Posterior cingulate gyrus (tissue), 11 donors: ENCODE measurements around the gene DAAM1.

Experiments used
- DNase-seq, 10 donors: peaks; one replicate each; pipeline versions ENCODE4 v3.0.0 to v3.0.0-alpha.2; 2020 to 2021; ENCODE audit warnings: mixed read lengths in 3 of 10
- intact Hi-C: fragments of 100-400 bp; cut with DNase I; formaldehyde crosslinking; loops from one replicate; pipeline ENCODE4 v1.15.1; 2023

The DAAM1 gene

DNA sequence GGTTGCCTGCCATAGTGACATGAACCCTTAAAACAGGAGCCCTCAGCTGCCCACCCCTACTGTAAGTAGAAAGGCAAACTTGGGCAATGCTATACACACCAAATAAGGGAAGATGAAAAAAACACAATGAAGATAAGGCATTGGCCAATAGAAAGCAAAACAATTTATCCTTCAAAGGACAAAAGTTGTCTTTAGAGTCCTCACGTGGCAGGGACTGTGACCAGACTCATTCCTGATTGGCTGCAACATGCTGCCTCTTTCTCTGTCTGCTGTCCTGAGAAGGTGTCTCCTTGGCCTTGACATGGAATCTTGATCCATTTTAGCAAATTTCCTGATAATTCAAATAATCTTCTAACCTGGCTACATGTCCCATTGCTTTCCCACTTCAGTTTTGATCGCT, 144.8 kb downstream of the DAAM1 start:
- intact Hi-C loops, result no loop called here
- DNase-seq, result no peak

DNA sequence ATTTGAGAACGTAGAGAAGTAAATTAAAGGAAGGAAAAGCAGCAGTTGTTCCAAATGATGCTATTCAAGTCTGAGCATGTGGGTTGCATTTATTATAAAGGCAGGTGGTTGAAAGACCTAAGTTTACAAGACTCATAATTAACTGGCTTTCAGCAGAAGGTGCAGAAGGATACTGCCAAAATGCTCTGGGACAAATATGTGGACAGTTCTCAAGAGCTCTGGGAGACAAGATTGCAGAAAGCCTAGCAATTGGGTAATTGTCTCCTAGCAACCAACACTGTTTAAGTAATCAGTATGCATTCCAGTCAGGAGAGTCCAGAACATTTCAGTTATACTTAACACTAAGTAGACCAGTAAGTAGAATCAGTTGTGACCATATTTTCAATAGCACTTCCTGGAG, 145.2 kb downstream of the DAAM1 start:
- intact Hi-C loops, result no loop called here

DNA sequence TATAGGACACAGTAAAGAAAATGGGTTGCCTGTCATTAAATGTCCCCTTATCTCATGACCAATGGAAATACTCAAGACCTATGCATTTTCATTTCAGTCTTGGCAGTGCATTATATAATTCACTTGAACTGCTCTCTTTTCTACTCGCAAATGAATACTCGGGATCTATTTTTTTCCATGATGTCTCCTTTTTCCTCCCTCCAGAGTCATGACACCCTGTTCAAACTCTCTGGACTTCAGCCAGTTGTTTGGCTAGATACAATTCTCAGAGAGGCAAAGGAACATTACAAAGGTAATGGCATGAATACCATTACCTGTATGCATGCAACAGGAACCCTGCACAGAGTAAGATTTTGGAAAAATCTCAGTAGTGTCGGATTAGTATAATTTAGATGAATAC, 145.8 kb downstream of the DAAM1 start:
- intact Hi-C loops, result no loop called here
- DNase-seq, result no peak

More for the DNA sequence above, 145.2 kb downstream of the DAAM1 start:
- no peak for DNase-seq

DNA sequence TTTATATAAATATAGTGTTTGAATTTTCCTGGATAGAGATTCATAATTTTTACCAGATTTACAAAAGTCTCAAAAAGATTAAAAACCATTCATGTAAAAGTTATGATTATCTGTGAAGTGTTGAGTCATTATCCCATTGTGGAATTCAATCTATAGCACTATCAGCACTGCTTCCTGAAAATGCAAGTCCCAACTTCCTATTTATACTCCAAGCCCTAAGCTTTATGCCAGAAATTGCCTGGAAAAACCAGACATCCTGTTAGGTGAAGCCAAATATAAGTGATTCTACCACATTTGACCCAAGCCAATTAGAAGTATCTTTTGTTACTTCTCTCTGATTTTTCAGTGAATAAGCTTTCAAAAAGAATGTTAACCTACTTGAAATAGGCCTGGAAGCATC, 147.6 kb downstream of the DAAM1 start:
- no peak for DNase-seq
- intact Hi-C loops, result no loop called here

DNA sequence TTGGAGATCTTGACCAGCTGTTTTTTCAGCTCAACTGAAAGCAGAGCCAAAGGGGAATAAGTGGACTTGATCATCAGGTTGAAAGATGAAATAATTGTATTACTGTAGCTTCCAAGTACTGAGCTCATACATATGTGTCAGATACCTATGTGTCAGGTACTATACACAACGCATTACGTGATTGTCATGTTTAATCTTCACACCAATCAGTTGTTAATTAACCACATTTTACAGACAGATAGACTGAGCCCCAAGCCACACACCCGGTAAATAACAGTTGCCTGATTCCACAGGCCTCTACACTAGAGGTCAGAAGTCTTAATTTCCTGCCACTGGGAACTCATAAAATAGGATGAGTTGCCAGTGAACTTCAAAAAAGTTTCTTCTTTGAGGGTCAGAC, 148.2 kb downstream of the DAAM1 start:
- intact Hi-C loops, result no loop called here
- no peak for DNase-seq

DNA sequence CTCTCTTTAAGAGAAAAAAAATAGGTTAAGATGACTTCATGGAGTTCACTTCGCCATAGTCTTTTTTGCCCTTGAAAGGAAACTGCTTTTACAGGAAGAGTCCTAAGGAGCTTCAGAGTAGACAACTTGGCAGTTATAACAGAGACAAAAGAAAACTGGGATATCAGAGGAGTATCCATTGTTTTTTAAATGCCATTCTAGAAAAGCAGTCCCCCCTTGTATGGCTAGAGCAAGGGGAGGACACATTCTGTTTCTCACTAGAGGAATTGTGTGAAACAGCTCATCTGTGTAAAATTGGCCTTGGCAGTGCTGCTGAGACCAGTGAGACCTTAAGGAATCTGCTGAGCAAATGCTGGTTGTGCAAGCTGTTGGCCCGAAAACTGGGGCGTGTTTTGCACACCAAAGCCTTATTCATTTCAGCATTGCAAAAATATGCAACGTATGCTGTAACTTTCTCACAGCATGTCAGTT, 148.7 kb downstream of the DAAM1 start:
- intact Hi-C loops, result no loop called here
- DNase-seq, result peak in 2 of 10 donors; percentile 32 to 85

DNA sequence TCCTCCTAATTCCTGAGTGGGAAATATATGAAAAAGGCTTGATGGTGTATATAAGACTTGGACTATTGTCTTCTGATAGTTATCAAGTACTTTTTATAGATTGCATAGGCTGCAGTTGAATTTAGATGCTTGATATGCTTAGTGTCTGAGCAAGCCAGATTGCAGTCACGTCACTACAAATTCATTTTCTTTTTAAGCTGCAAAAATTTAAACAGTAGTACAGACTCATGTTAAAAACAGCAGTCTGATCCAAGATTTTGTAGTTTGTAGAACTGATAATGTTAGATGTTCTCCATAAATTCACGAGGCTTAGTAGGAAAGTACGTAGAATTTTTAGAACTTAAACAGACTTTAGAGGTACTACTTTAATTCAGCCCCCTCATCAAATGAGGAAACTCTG, 150.3 kb downstream of the DAAM1 start:
- no peak for DNase-seq
- intact Hi-C loops, result no loop called here

DNA sequence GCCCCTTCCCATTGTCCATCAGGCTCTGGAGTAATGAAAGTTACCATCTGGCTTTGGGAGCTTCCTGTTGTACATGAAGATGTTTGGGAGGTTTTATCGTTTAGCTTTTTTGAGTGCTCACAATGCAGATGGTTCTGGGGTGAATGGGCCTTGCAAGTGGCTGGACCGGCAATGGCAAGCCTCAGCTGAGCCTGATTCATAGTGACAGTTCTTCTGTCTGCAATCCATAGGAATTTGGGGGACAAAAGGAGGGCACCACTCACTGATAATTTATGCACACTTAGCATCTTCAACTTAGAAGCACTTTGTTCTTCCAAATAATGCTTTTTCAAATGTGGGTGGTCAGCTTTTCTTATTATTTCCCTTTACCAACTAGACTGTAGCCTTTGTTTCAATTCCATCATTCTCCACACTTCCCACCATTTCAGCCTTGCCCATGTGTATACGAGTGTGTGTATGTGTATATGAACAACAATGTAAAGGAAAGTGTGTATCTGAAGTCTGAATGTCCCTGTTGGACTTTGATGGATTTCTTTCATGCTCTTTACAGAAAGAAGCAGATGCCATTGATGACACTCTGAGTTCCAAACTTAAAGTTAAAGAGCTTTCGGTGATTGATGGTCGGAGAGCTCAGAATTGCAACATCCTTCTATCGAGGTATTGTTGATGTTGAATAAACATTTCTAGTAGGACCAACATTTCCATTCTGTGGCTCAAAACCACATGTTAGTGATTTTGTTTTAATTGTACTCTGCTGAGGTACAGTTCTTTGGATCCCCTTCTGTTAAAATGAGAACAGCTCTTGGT, 151.3 kb downstream of the DAAM1 start:
- DNase-seq, result no peak
- intact Hi-C loops, result no loop called here

DNA sequence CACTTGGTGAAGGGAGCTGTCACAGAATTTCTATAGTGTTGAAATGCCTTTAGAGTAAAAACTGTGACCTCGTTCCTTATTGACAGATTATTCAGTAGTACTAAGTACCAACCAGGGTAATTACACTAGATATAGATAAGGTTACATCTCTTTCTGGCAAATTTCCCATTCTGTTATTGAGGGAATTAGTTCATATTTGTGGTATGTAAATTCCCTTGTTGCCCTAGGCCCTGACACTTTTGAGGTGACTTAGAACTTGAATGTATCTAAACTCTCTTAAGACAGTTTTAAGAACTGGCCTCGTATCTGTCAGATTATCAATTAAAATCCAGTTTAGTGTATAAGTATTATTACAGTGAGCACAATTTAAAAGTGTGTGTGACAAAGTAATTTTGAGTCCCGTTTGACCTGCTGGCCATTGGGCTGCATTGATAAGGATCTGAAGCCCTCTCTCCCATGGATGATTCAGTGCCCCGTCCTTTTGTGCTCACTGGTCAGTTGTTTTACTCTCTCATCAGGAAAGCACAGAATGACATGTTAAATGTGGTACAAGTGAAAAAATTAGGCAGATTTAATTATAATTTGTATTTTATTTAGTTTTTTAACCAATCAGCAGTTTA, 153.5 kb downstream of the DAAM1 start:
- intact Hi-C loops, result no loop called here
- DNase-seq, result no peak

DNA sequence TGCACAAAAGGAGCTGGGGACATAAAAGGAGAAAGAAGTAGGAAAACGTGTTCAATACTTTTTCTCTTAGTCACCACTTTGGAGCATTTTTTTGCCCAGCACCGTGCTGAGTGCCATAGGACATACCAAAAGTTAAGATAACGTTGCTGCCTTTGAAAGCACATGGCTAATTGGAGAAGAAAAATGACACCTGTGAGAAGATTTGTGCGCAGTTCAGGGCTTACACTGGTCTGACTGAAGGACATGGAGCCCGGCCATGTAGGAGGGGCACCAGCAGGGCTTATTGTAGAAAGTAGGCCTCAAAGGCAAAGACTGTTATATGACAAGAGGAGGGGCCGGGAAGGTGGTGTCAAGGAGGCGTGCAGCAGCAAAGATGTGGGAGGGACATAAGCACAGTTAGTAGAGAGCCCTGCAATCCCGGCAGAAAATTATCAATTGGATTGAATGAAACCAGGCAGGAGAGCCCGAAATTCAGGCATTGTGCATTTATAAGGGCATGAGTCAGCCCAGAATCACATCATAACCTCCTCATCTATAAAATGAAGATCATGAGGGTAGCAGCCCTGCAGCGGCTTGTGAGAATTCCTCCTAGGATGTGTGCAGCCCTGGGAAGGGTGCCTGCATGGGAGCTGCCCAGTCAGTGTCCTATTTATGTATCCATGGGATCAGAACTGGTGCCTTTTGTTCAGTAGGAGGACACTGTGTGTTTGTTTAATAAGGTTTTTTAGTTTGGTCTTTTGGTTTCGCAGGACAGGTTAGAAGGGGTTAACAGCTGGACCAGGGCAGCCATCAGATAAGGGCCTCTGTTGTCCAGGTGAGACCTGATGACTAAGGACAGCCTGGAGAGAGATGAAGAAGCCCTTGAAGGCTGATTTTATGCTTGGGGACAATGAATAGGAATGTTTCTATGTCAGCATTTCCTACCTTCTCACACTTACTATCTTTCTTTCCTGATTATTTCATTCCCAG, 154.3 kb downstream of the DAAM1 start:
- DNase-seq, result no peak
- intact Hi-C loops, result no loop called here

DNA sequence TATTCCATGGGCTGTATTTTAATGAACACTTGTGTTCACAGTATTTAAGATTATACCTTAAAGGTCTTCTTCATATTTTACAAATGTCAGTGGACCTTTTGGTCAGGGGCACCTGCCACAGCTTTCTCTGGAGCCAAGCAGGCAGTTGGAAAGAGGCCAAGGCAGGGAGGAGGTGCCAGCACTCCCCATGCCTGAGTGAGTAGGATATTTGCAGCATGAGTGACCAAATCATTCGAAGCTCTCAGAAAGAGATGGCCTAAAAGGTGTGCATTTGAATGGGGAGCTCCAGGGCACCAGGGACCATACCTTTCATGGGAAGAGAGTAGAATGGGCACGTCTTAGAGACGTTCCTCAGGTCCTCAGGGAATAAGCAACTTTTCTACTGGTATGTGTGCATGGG, 155.1 kb downstream of the DAAM1 start:
- intact Hi-C loops, result no loop called here
- no peak for DNase-seq

DNA sequence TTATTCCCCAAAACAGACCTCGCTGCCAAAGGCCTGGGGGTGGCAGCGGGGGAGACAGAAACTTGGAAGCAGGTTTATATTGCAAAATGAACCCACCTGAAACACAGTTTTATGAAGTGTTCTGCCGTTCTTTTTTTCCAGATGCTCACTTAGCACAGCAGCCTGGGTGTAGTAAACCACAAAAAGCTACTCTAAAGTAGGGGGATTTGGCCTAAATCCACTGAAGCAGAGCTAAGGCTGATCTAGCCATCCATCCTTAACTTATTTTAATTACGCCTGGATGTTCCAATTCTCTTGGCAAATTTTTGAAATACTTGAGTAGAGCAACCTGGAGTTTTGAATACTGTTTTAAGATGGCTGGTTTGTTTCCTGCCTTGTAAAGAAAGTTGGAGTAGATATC, 155.5 kb downstream of the DAAM1 start:
- intact Hi-C loops, result no loop called here
- no peak for DNase-seq

DNA sequence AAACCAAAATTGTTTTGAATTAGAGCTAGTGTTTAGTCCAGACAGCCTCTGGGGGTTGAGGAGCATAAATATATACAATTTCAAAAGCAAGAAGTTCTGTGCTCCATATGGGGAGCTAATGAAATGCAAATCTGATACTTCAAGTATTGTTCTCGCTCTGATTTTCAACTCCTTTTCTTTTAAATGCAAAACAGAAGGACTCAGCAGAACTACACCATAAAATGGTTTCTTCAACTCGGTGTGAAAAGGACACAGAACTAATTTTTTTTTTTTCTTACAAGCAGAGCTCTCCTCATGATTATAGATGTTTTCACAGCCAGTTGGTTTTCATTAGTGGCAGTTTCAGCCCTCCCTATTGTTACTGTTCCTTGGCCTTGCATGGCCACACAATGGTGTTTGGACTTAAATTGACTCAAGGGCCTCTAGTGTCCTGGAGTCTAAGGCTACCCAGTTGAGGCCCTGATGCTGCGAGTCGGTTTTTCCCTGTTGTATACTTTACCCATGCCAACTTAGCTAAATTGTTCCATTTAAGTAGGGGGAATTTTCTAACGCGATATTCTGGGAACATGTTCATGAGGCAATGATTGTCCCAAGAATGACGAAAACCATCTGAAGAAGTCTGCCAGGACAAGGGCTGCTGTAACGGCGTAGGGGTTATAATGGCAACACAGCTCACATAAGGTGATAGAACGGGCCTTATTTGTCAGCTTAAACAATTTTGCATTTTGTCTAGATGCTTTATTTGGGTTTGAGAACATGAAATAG, 156.4 kb downstream of the DAAM1 start:
- DNase-seq, result no peak
- intact Hi-C loops, result no loop called here

DNA sequence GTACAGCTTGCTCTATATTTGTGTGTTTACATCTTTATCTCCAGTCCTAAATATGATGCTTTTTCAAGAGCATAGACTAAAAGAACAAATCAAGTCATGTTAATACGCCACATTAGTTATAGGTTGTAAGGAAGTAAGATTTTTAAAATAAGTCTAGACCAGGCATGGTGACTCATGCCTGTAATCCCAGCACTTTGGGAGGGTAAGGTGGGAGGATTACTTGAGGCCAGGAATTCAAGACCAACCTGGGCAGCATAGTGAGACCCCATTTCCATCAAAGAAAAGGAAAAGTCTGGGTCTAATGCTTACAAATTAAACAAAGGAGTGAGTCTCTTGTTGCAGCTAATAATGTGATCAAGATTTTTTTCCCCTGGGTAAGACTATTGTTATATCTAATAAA, 157.9 kb downstream of the DAAM1 start:
- intact Hi-C loops, result no loop called here
- DNase-seq, result no peak

DNA sequence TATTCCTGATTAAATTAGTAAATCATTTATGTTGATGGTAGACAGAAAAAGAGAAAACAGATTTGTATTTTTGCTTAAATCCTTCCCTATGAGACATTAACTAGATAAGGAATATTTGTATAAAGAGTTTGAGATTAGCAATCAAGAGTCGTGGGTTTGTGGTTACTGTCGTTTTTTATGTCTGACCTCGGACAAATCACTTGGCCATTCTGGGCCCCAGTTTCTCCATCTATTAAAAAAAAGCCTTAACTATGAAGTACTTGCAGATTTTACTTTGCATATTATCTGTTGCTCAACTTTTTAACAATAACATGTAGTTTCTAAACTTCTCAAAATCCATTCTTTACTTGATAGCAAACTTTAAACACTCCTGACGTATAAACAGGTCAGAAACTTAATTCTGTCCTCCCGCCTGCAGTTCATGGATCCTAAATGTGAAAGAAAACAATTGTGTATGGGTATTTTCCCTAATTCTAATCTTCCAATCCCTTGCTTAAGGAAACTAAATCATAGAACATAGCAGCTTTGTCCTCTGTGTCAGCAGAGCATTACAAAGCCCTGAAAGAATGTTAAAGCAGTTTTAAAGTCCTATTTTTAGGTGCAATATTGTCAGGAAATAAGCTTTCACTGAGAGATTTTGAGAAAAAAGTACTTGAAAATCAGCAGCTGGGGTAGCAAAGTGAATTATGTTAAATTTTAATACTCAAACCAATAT, 158.5 kb downstream of the DAAM1 start:
- DNase-seq, result no peak
- intact Hi-C loops, result no loop called here

DNA sequence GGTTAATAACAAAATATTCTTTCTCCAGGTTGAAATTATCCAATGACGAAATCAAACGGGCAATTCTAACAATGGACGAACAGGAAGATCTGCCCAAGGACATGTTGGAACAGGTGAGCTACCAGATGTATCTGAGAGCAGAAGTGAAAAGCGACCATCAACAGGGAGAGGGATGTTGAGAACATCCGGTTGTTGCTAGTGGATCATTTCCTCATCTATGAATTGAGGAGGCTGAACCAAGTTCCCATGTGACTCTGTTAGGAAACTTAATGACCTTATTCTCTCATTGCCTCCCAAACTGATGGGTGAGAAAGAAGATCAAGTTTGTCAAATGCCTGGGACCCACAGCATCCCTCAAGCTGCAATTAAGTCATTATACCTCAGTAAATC, 159.0 kb downstream of the DAAM1 start:
- intact Hi-C loops, result no loop called here
- no peak for DNase-seq

DNA sequence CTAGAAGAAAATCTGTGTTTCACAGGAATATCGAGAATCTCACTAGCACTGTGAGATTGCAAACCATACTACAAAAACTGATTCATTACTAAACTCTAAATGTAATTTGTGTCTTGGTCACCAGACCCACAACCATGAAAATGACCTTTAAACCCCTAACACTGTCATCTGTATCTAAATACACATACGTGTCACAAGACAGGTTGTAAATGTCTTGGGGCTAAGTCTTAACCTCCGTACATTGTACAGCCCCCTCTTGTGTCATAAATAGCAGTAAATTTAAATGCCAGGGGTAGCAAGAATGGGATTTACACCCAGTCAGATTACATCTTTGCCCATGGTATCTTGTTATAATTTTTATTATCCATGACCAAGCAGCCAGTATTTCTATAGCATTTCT, 159.4 kb downstream of the DAAM1 start:
- intact Hi-C loops, result no loop called here
- DNase-seq, result no peak

DNA sequence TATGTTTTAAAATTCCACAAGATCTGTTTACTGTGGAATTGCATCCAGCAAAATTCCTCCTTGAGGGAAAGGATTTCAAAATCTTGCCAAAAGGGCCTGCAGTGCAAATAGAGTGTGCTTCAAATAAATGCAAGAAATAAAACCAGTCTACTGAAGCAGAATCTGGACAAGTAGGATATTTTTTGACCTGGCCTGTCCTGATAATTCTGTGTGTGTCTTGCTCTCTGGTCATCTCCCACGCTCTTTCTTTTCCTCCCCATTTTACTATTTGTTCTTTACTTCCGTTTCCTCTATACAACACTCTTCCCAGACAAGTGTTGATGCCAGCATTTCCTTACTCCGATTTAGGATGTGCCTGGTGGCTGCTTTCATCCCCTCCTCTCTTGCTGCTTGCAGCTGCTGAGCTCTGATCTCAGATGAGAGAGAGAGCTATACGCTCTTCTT, 160.8 kb downstream of the DAAM1 start:
- intact Hi-C loops, result no loop called here
- no peak for DNase-seq

DNA sequence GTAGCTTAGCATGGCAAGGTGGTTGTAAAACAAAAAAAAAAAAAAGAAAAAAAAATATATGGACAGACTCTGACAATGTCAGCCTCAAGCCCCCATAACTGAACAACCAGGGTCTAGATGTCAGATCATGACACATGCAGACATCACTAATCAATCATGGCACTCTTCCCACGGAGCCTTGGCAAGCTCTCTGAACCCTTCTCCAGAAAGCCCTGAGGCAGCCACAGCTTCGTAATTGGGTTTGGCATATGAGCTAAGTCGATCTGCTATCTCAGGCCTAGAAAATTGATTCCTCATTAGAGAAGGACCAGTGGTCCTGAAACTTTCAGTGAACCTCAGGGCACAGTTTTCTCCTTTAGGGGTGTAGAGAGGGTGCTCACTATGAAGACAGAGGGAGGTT, 164.5 kb downstream of the DAAM1 start:
- no peak for DNase-seq
- intact Hi-C loops, result no loop called here

DNA sequence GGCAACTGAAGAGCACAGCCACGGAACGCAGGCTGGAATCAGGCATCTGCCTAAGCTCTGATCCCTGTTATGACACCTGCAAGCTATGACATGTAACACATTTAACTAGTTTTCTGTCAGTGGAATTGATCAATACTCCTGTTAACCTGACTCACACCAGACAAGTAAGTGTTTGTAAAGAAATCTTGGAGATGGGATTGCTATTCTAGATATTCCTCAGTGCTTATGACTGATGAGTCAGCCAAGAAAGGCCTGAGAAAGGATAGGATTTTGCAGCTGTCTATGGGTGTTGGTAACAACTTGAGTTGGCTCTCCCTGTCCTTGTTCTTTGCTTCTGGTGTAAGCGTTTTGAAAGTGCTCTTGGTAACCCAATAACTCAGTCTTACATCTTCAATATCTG, 166.2 kb downstream of the DAAM1 start:
- intact Hi-C loops, result no loop called here
- no peak for DNase-seq
